KMS-11 (cell line): ENCODE measurements around the gene HPCAL1.

ENCODE experiments used
- H2AFZ ChIP-seq: fragments of 200-600 bp; sonication (generic); 2 replicates; pipeline ENCODE4 v1.6.1; 2016; ENCODE audit warnings: antibody characterized with exemption, mixed run types, low read depth
- H3K27ac ChIP-seq: fragments of 200-600 bp; sonication (generic); 2 replicates; pipeline ENCODE4 v1.6.1; 2016; ENCODE audit warnings: mild to moderate bottlenecking, mixed run types
- H3K27me3 ChIP-seq: fragments of 200-600 bp; sonication (generic); 2 replicates; pipeline ENCODE4 v1.6.1; 2017; ENCODE audit warnings: mild to moderate bottlenecking, low read depth, mixed run types, moderate library complexity; ENCODE audit not compliant: insufficient read depth
- H3K36me3 ChIP-seq: fragments of 200-600 bp; sonication (generic); 2 replicates; pipeline ENCODE4 v1.6.1; 2017; ENCODE audit warnings: mild to moderate bottlenecking, mixed run types; ENCODE audit not compliant: insufficient read depth
- H3K4me1 ChIP-seq: fragments of 200-600 bp; sonication (generic); 2 replicates; pipeline ENCODE4 v1.6.1; 2016; ENCODE audit warnings: mild to moderate bottlenecking, low read depth, mixed run types; ENCODE audit not compliant: poor library complexity, severe bottlenecking
- H3K4me2 ChIP-seq: fragments of 200-600 bp; sonication (generic); 2 replicates; pipeline ENCODE4 v1.7.0; 2016; ENCODE audit warnings: mild to moderate bottlenecking, mixed run types
- H3K4me3 ChIP-seq: fragments of 200-600 bp; sonication (generic); IDR thresholded peaks from 2 replicates; pipeline ENCODE4 v1.6.1; 2017; ENCODE audit warnings: low read depth, low read length, mixed read lengths; ENCODE audit not compliant: insufficient read depth
- H3K79me2 ChIP-seq: fragments of 200-600 bp; sonication (generic); 2 replicates; pipeline ENCODE4 v1.6.1; 2016; ENCODE audit warnings: low read depth, mixed run types; ENCODE audit not compliant: insufficient read depth
- H3K9ac ChIP-seq: fragments of 200-600 bp; sonication (generic); 2 replicates; pipeline ENCODE4 v1.6.1; 2016; ENCODE audit warnings: mild to moderate bottlenecking, mixed run types
- H4K20me1 ChIP-seq: fragments of 200-600 bp; sonication (generic); 2 replicates; pipeline ENCODE4 v1.6.1; 2016; ENCODE audit warnings: mild to moderate bottlenecking, mixed run types; ENCODE audit not compliant: insufficient read depth
- CTCF ChIP-seq: fragments of 200-600 bp; sonication (generic); conservative IDR thresholded peaks from 2 replicates; pipeline ENCODE4 v1.6.1; 2017; ENCODE audit warnings: low read depth, mild to moderate bottlenecking, antibody characterized with exemption, low read length, moderate library complexity, mixed read lengths

HPCAL1 gene

GRCh38 chr2:10434886-10435819, 132.4 kb downstream of the HPCAL1 start:
- peak overlapping the region; percentile 36; the same call in 1 of the 2 replicates for H3K4me2 ChIP-seq

GRCh38 chr2:10435820-10436204, 133.1 kb downstream of the HPCAL1 start:
- H3K27me3 ChIP-seq = no peaks in the 10 kb centered on the region
- no peak overlapping the region for H2AFZ ChIP-seq
- no peak overlapping the region for H3K4me3 ChIP-seq
- no peak overlapping the region for H3K9ac ChIP-seq
- H3K4me1 ChIP-seq = no peaks in the 10 kb centered on the region
- H3K4me2 ChIP-seq = no peak overlapping the region
- H3K27ac ChIP-seq = no peak overlapping the region
- no peaks in the 10 kb centered on the region for H3K36me3 ChIP-seq
- H4K20me1 ChIP-seq = peaks cover 3% of the 10 kb centered on the region; the same call in 1 of the 2 replicates
- TF ChIP-seq CTCF = no peak
- no peaks in the 10 kb centered on the region for H3K79me2 ChIP-seq

More at GRCh38 chr2:10434886-10435819, 132.4 kb downstream of the HPCAL1 start:
- peak overlapping the region; percentile 19; the same call in 1 of the 2 replicates for H2AFZ ChIP-seq
- no peaks in the 10 kb centered on the region for H3K4me1 ChIP-seq
- no peaks in the 10 kb centered on the region for H4K20me1 ChIP-seq
- H3K36me3 ChIP-seq = no peaks in the 10 kb centered on the region
- no peak overlapping the region for H3K27ac ChIP-seq
- H3K79me2 ChIP-seq = no peaks in the 10 kb centered on the region
- TF ChIP-seq CTCF = peak; percentile 92
- no peak overlapping the region for H3K9ac ChIP-seq
- no peak overlapping the region for H3K4me3 ChIP-seq
- no peaks in the 10 kb centered on the region for H3K27me3 ChIP-seq

GRCh38 chr2:10436583-10437110, 133.9 kb downstream of the HPCAL1 start:
- H3K4me2 ChIP-seq = no peak overlapping the region
- peaks cover 6% of the 10 kb centered on the region; the same call in 1 of the 2 replicates for H3K36me3 ChIP-seq
- no peaks in the 10 kb centered on the region for H3K27me3 ChIP-seq
- no peak overlapping the region for H3K4me3 ChIP-seq
- H4K20me1 ChIP-seq = peaks cover 4% of the 10 kb centered on the region; the same call in 1 of the 2 replicates
- no peak overlapping the region for H2AFZ ChIP-seq
- no peak overlapping the region for H3K27ac ChIP-seq
- TF ChIP-seq CTCF = no peak
- no peak overlapping the region for H3K9ac ChIP-seq
- H3K79me2 ChIP-seq = no peaks in the 10 kb centered on the region
- H3K4me1 ChIP-seq = no peaks in the 10 kb centered on the region

GRCh38 chr2:10437806-10438205, 135.1 kb downstream of the HPCAL1 start:
- H3K36me3 ChIP-seq = peaks cover 16% of the 10 kb centered on the region; the same call in 1 of the 2 replicates
- TF ChIP-seq CTCF = no peak
- no peak overlapping the region for H3K4me3 ChIP-seq
- H3K4me1 ChIP-seq = no peaks in the 10 kb centered on the region
- no peak overlapping the region for H3K4me2 ChIP-seq
- no peak overlapping the region for H3K27ac ChIP-seq
- peaks cover 4% of the 10 kb centered on the region; the same call in 1 of the 2 replicates for H4K20me1 ChIP-seq
- no peak overlapping the region for H2AFZ ChIP-seq
- H3K9ac ChIP-seq = no peak overlapping the region
- H3K79me2 ChIP-seq = peaks cover 2% of the 10 kb centered on the region; the same call in 1 of the 2 replicates
- H3K27me3 ChIP-seq = no peaks in the 10 kb centered on the region
